IMR-90 (cell line): ENCODE data around the gene BTNL8. TPM values are rescaled to one million over a fixed set of nuclear protein-coding genes. Genes with fewer than 3 reads are reported as not detected.
A peak's percentile ranks its signal among the peaks of the same experiment; 100 is the strongest.

Experiments used
- ATAC-seq: fragments of 200-7000 bp; cut with Tn5 transposase; 2 replicates; pipeline ENCODE4 v1.9.1; 2020; ENCODE audit warnings: low read depth, mild to moderate bottlenecking, moderate library complexity
- BruUV-seq: library from RNA; stranded (reverse); fragments of 400-500 nt; replicated peaks from 2 replicates; lab custom pipeline; 2021; lab: Mats Ljungman, UMichigan
- CTCF ChIA-PET: fragments of 300-600 bp; formaldehyde crosslinking; extraction: SDS; loops from one replicate; lab custom pipeline; 2021; ENCODE audit warnings: antibody characterized with exemption; lab: Yijun Ruan, JAX
- POLR2A ChIA-PET: fragments of 300-600 bp; sonication (Branson Sonifier 250); formaldehyde crosslinking; loops from one replicate; lab custom pipeline; 2022; ENCODE audit warnings: antibody characterized with exemption; ENCODE audit not compliant: unreplicated experiment; lab: Charles Lee
- DNase-seq: peaks from one replicate; pipeline ENCODE4 v3.0.0; 2013
- H2AFZ ChIP-seq: replicated peaks from 2 replicates; pipeline ENCODE3; 2013; ENCODE audit warnings: low read length, mild to moderate bottlenecking; ENCODE audit not compliant: poor library complexity
- H2AK5ac ChIP-seq: 2 replicates; pipeline ENCODE4 v1.6.1; 2013; ENCODE audit warnings: low read depth, low read length, inconsistent platforms
- H2AK9ac ChIP-seq: replicated peaks from 2 replicates; pipeline ENCODE3; 2013; ENCODE audit warnings: mild to moderate bottlenecking, low read depth, low read length, moderate library complexity; ENCODE audit not compliant: poor library complexity
- H2BK120ac ChIP-seq: 2 replicates; pipeline ENCODE4 v1.6.1; 2013; ENCODE audit warnings: low read depth, low read length, inconsistent platforms
- H2BK15ac ChIP-seq: 3 replicates; pipeline ENCODE4 v1.6.1; 2013; ENCODE audit warnings: low read depth, low read length, inconsistent platforms
- H2BK20ac ChIP-seq: 2 replicates; pipeline ENCODE4 v1.6.1; 2013; ENCODE audit warnings: low read depth, mild to moderate bottlenecking, inconsistent platforms, low read length, moderate library complexity
- H2BK5ac ChIP-seq: 2 replicates; pipeline ENCODE4 v1.6.1; 2013; ENCODE audit warnings: mild to moderate bottlenecking, low read depth, low read length, inconsistent platforms; ENCODE audit not compliant: poor library complexity, severe bottlenecking
- H3K14ac ChIP-seq: replicated peaks from 2 replicates; pipeline ENCODE4 v1.6.1; 2013; ENCODE audit warnings: low read depth, low read length, inconsistent platforms
- H3K18ac ChIP-seq: 2 replicates; pipeline ENCODE4 v1.6.1; 2013; ENCODE audit warnings: low read depth, low read length, control low read depth
- H3K23ac ChIP-seq: 2 replicates; pipeline ENCODE4 v1.6.1; 2013; ENCODE audit warnings: low read depth, low read length, inconsistent platforms
- H3K27ac ChIP-seq: 2 replicates; pipeline ENCODE4 v1.5.1; 2013; ENCODE audit warnings: mild to moderate bottlenecking, control low read depth, low read length; ENCODE audit not compliant: insufficient read depth
- H3K27me3 ChIP-seq: 2 replicates; pipeline ENCODE4 v1.6.1; 2013; ENCODE audit warnings: low read length; ENCODE audit not compliant: control insufficient read depth, insufficient read depth
- H3K36me3 ChIP-seq: 2 replicates; pipeline ENCODE4 v1.6.1; 2013; ENCODE audit warnings: low read length, mixed read lengths; ENCODE audit not compliant: control insufficient read depth, insufficient read depth
- H3K4ac ChIP-seq: 2 replicates; pipeline ENCODE4 v1.6.1; 2013; ENCODE audit warnings: low read depth, low read length, inconsistent platforms
- H3K4me1 ChIP-seq: 2 replicates; pipeline ENCODE4 v1.6.1; 2013; ENCODE audit warnings: low read length, mixed read lengths; ENCODE audit not compliant: control insufficient read depth, insufficient read depth
- H3K4me2 ChIP-seq: 2 replicates; pipeline ENCODE4 v1.6.1; 2013; ENCODE audit warnings: low read depth, mild to moderate bottlenecking, control low read depth, low read length, moderate library complexity
- H3K4me3 ChIP-seq: 2 replicates; pipeline ENCODE4 v1.5.1; 2013; ENCODE audit warnings: low read depth, mild to moderate bottlenecking, control low read depth, low read length, moderate library complexity; ENCODE audit not compliant: insufficient read depth
- H3K56ac ChIP-seq: 2 replicates; pipeline ENCODE4 v1.6.1; 2013; ENCODE audit warnings: low read length, inconsistent platforms; ENCODE audit not compliant: insufficient read depth; ENCODE audit errors: extremely low read depth
- H3K79me1 ChIP-seq, 2 experiments: 2 replicates each; pipeline ENCODE4 v1.6.1; 2013; ENCODE audit warnings: low read length in 2 of 2, inconsistent platforms in 1 of 2, low read depth in 1 of 2
- H3K9ac ChIP-seq: 2 replicates; pipeline ENCODE4 v1.6.1; 2013; ENCODE audit warnings: low read depth, low read length, control low read depth
- H3K9me1 ChIP-seq: 2 replicates; pipeline ENCODE4 v1.6.1; 2013; ENCODE audit warnings: low read length, inconsistent platforms; ENCODE audit not compliant: insufficient read depth
- H3K9me3 ChIP-seq: 2 replicates; pipeline ENCODE4 v1.6.1; 2013; ENCODE audit warnings: low read length; ENCODE audit not compliant: control insufficient read depth, insufficient read depth
- H4K20me1 ChIP-seq: 2 replicates; pipeline ENCODE4 v1.6.1; 2013; ENCODE audit warnings: low read length, inconsistent platforms; ENCODE audit not compliant: insufficient read depth
- H4K5ac ChIP-seq: 2 replicates; pipeline ENCODE4 v1.6.1; 2013; ENCODE audit warnings: mild to moderate bottlenecking, low read depth, low read length, control low read depth
- H4K8ac ChIP-seq, 2 experiments: 2 replicates each; pipeline ENCODE4 v1.6.1; 2013; ENCODE audit warnings: low read depth in 2 of 2, low read length in 2 of 2, control low read depth in 1 of 2, inconsistent platforms in 1 of 2
- H4K91ac ChIP-seq: 2 replicates; pipeline ENCODE4 v1.6.1; 2013; ENCODE audit warnings: low read depth, low read length, inconsistent platforms; ENCODE audit not compliant: insufficient read depth
- MXI1 ChIP-seq: IDR thresholded peaks from 2 replicates; pipeline ENCODE4 v1.6.1; 2012; ENCODE audit warnings: low read depth, mild to moderate bottlenecking, low read length, moderate library complexity, borderline replicate concordance
- NFE2L2 ChIP-seq: fragments of 150-350 bp; IDR thresholded peaks from 2 replicates; pipeline ENCODE4 v1.6.1; 2016; ENCODE audit warnings: low read depth, mild to moderate bottlenecking, low read length
- RFX5 ChIP-seq: IDR thresholded peaks from 2 replicates; pipeline ENCODE4 v1.8.0; 2012; ENCODE audit warnings: low read depth, mild to moderate bottlenecking, low read length, moderate library complexity
- WGBS, 2 experiments: methylation state at CpG; one replicate each; pipeline versions ENCODE4 v1.1.5 to v1.1.7; 2013; ENCODE audit warnings: missing lambda C conversion rate in 2 of 2; ENCODE audit not compliant: insufficient read length in 1 of 2; ENCODE audit errors: extremely low coverage in 2 of 2; 5-methylcytosine and 5-hydroxymethylcytosine counted together
- dilution Hi-C: fragments of 300-500 bp; cut with HindIII; formaldehyde crosslinking; loops from one replicate; pipeline ENCODE4 v1.14.3; 2018; ENCODE audit warnings: low sequenced_read_pairs; ENCODE audit not compliant: unreplicated experiment
- in situ Hi-C: fragments of 300-500 bp; cut with MboI; formaldehyde crosslinking; loops from 3 replicates; pipeline ENCODE4 v1.14.3; 2019; ENCODE audit warnings: low sequenced_read_pairs, inconsistent platforms, mixed read lengths
- intact Hi-C: fragments of 100-400 bp; cut with micrococcal nuclease; formaldehyde crosslinking; loops from 2 replicates; pipeline ENCODE4 v1.10.0; 2022
- polyA plus RNA-seq, 3 experiments: library from polyadenylated mRNA; depleted of rRNA; stranded (reverse); fragments of >200 nt; gene quantifications; 2 replicates each; pipeline ENCODE4 v1.2.3, GENCODE V29; 2012; ENCODE audit warnings: low replicate concordance in 1 of 3
- total RNA-seq: library from RNA; depleted of rRNA; stranded (reverse); fragments of >200 nt; gene quantifications from 2 replicates; pipeline ENCODE4 v1.2.3, GENCODE V29; 2012

BTNL8 gene
- total and polyA plus RNA-seq, 2 of the 4 experiments (the other 2 are of a cell fraction) = not detected

DNA sequence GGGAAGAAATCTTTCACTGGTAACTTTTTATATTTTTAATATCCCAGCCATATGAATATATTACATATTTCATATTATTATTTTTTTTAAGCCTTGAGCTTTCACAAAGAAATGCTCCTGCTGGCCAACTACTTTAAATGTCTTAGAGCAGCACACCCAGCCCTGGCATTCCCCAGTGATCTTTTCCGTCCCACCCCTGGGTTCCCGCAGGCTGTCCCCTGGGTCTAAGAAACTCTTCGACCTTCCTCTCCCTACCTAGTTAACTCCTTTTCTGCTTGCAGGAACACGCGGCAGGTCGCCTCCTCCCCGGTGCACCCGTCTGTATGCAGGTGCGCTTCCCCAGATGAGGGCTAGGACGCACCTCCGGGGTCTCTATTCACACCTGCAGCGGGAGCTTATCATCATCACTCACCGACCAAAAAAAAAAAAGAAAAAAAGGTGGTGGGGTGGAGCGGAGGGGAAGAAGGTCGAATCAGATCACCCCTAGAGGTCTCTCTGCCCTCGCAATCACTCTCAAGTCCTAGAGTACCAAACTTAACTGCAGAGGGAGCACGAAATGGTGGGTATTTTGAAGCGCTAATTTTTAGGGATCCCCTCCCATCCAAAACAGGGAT lies 38.6 kb upstream of the BTNL8 start:
- Histone ChIP-seq H4K5ac (peak overlapping the region; percentile 51), H2BK20ac (no peak overlapping the region), H3K36me3 (peaks cover 10% of the 10 kb centered on the region), H3K4me3 (peak overlapping the region; percentile 96), H3K9me1 (no peaks in the 10 kb centered on the region; the same call in 1 of the 2 replicates), H2BK5ac (peak overlapping the region; percentile 88), H3K9me3 (no peaks in the 10 kb centered on the region), H3K4ac (peak overlapping the region; percentile 92), H4K8ac (peak overlapping the region; percentile 98 to 100), H2BK120ac (peak overlapping the region; percentile 40; the same call in 1 of the 2 replicates), H3K14ac (peak overlapping the region; percentile 91), H3K18ac (peak overlapping the region; percentile 39), H3K56ac (peak overlapping the region; percentile 87), H2BK15ac (no peak overlapping the region; the same call in 2 of the 3 replicates), H2AK5ac (peak overlapping the region; percentile 96), H3K4me1 (no peaks in the 10 kb centered on the region), H3K23ac (peak overlapping the region; percentile 89), H3K27ac (peak overlapping the region; percentile 95), H2AFZ (peak overlapping the region; percentile 100), H2AK9ac (peak overlapping the region; percentile 98), H3K27me3 (no peaks in the 10 kb centered on the region), H3K9ac (peak overlapping the region; percentile 98), H4K91ac (peak overlapping the region; percentile 89), H3K79me1 (peaks cover 35% of the 10 kb centered on the region in 2 experiments), H3K4me2 (peak overlapping the region; percentile 88), H4K20me1 (no peaks in the 10 kb centered on the region)
- in situ Hi-C loops = no loop called here
- DNase-seq (no peak), ATAC-seq (peak; percentile 42)
- WGBS, 2 experiments = no CpG with 5 or more reads among the region's 18 CpGs
- intact Hi-C loops = loop anchor here (2.0 to 5.0 kb wide), 2 partner anchors 58 to 76 kb away; partner anchors contain the start of gene MGAT1
- ChIA-PET POLR2A (interaction anchor here (0.6 kb wide), 4 partner anchors 52 to 501 kb away, joined by 3 to 8 read pairs (median 5); no protein-coding TSS in a partner anchor), CTCF (interaction anchor here (0.6 kb wide), 1 partner anchor 305 kb away, joined by 3 read pairs; no protein-coding TSS in a partner anchor)
- dilution Hi-C loops = no loop called here
- no TSS peak for BruUV-seq
- no peak for TF ChIP-seq RFX5
- no peak for TF ChIP-seq MXI1
- no peak for TF ChIP-seq NFE2L2
